NCI-H82 (cell line): ENCODE results near the gene PRR16.
"Not testable (repeated sequence)": the region's sequence is repeated elsewhere in the genome, so short reads cannot be mapped to it uniquely, and the experiment has no call there.

Source experiments
- DNase-seq: peaks from one replicate; lab custom pipeline; 2025; lab: John Stamatoyannopoulos, UW

The PRR16 gene

GRCh38 chr5:120655828-120656435 lies 191.8 kb downstream of the PRR16 start:
- peak; percentile 60 for DNase-seq

GRCh38 chr5:120657104-120657503 lies 193.0 kb downstream of the PRR16 start:
- peak; percentile 84 for DNase-seq

- DNase-seq = no peak
Measured at GRCh38 chr5:120677481-120677880, 213.4 kb downstream of the PRR16 start.

GRCh38 chr5:120678279-120678678 lies 214.2 kb downstream of the PRR16 start:
- no peak for DNase-seq

GRCh38 chr5:120682851-120683250 lies 218.8 kb downstream of the PRR16 start:
- DNase-seq = no peak

- DNase-seq = no peak
Measured at GRCh38 chr5:120683580-120683979, 219.5 kb downstream of the PRR16 start.

DNA sequence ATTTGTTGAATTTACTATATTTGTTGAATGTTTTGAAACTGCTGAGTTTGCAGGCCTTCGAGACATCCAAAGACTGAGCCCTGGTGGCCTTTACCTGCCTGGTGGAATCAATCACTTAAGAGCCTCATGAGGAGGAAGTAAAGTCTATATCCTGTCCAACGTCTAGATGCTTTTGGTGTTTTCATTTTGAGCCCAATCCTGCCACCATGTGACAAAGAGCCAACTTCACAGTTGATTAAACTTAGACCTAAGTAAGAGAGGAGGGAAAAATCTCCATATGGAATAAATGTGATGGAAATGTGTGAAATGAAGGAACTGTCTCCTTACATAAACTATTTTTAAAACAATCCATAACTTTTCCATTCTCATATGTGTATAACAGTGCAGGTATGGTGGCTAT lies 220.1 kb downstream of the PRR16 start:
- DNase-seq = no peak

GRCh38 chr5:120684749-120685415 lies 220.8 kb downstream of the PRR16 start:
- peak; percentile 41 for DNase-seq

DNA sequence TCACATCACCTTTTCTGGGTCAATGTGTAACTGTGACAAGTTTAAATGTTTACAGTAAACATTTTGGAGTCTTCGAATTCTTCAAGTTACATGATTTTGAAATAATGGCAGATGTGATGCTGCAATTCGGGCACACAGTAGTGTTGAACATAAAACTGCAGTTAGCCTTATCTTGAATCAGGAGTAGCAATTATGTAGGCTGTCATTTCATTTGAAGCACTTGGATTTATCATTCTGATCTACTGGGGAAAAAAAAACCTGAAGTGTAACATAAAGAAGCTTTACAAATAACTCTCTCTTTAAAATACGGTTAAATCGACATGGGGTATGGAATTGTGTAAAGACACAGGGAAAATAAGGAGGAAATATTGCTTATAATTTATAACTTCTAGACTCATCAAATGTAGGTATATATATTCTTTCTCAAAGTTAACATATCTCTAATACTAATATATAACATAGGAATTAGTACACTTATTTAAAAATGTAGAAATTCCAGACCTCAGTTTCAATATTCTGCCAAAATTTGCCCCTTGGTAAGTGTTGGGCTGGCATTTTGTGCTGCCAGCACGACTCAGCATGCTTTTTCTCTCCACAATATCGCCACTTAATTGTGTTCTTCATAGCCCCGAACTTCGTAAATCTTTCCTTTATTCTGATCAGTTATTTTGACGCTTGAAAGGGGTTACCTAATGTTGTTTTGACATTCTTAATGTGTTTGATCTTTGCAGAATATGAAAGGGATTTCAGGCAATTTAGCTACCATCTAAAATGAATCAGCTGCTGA lies 226.7 kb downstream of the PRR16 start:
- no peak for DNase-seq

GRCh38 chr5:120692325-120692724 lies 228.2 kb downstream of the PRR16 start:
- DNase-seq = no peak

GRCh38 chr5:120695368-120695880 lies 231.3 kb downstream of the PRR16 start:
- DNase-seq = no peak

- no peak for DNase-seq
Measured at GRCh38 chr5:120697147-120697546, 233.0 kb downstream of the PRR16 start.

DNA sequence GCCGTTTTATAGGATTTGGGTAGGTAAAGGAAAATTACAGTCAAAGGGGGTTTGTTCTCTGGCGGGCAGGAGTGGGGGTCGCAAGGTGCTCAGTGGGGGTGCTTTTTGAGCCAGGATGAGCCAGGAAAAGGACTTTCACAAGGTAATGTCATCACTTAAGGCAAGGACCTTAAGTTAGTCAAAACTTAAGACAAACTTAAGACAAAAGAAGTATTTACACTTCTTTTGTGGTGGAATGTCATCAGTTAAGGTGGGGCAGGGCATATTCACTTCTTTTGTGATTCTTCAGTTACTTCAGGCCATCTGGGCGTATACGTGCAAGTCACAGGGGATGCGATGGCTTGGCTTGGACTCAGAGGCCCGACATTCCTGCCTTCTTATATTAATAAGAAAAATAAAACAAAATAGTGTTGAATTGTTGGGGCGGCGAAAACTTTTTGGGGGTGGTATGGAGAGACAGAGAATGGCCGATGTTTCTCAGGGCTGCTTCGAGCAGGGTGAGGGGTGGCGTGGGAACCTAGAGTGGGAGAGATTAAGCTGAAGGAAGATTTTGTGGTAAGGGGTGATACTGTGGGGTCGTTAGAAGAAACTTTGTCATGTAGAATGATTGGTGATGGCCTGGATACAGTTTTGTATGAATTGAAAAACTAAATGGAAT lies 233.7 kb downstream of the PRR16 start:
- DNase-seq = not testable (repeated sequence)

DNA sequence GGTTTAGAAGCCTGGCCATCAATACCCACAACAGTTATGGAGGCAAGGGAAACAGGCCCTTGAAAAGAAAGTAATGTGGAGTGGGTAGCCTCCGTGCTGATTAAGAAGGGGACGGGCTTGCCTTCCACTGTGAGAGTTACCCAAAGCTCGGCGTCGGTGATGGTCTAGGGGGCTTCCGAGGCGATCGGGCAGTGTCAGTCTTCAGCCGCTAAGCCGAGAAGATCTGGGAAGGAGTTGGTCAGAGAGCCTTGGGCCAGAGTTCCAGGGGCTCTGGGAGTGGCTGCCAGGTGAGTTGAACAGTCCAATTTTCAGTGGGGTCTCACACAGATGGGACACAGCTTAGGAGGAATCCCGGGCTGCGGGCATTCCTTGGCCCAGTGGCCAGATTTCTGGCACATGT lies 236.6 kb downstream of the PRR16 start:
- not testable (repeated sequence) for DNase-seq

- DNase-seq = not testable (repeated sequence)
Measured at GRCh38 chr5:120702817-120703538, 238.9 kb downstream of the PRR16 start.

- no peak for DNase-seq
Measured at GRCh38 chr5:120703918-120704587, 240.0 kb downstream of the PRR16 start.

DNA sequence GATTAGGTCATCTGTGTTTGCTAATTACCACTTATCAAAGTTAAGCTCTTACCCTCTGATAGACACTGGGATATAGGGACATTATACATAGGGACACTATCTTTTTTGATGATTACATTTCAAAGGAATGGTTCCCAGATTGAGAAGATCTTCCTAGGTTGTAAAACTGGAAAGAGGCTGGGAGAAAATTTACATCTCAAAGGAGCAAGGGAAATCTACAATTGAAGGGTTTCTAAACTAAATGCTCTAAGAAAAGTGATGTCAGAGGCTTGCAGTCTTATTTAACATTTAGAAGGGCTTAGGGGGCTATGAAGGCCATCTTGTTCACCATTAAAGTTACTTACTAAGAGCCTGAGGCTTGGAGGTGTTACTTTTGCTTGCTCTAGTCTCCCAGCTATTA lies 242.8 kb downstream of the PRR16 start:
- DNase-seq = no peak

GRCh38 chr5:120717381-120717780 lies 253.3 kb downstream of the PRR16 start:
- no peak for DNase-seq

GRCh38 chr5:120730214-120730613 lies 266.1 kb downstream of the PRR16 start:
- DNase-seq = no peak

GRCh38 chr5:120734033-120734432 lies 269.9 kb downstream of the PRR16 start:
- DNase-seq = peak; percentile 47

GRCh38 chr5:120735076-120735475 lies 271.0 kb downstream of the PRR16 start:
- DNase-seq = no peak
